Raji (cell line): ENCODE results near the gene ZNF613.

Experiments used
- POLR2A ChIP-seq: IDR thresholded peaks from 2 replicates; pipeline ENCODE4 v1.6.1; 2011; ENCODE audit warnings: low read depth, low read length, control low read depth; ENCODE audit not compliant: insufficient read depth

The ZNF613 gene

DNA sequence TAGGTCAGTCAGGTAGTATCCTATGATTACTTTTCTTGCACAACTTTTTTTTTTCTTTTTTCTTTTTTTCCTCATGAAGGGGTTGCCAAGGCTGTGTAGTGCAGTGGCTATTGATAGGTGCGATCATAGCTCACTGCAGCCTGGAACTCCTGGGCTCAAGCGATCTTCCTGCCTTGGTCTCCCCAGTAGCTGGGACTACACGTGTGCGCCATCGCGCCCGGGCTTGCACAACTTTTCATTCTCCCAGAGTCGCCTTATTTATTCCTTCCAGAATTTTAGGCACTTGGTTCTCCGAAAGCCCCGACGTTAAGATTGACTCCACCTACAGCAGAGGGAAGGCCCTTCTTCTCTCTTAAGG is 867 bp upstream of the ZNF613 start:
- no peak for TF ChIP-seq POLR2A

DNA sequence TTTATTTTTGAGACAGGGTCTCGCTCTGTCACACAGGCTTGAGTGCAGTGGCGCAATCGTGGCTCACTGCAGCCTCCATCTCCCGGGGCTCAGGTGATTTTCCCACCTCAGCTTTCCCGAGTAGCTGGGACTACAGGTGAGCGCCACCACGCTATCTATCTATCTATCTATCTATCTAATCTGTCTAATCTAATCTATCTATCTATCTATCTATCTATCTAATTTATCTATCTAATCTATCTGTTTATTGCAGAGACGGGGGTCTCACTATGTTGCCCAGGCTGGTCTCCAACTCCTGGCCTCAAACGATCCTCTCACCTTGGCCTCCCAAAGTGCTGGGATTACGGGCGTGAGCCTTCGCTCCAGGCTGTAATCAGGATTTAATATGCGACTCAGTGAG is 587 bp downstream of the ZNF613 start:
- no peak for TF ChIP-seq POLR2A

DNA sequence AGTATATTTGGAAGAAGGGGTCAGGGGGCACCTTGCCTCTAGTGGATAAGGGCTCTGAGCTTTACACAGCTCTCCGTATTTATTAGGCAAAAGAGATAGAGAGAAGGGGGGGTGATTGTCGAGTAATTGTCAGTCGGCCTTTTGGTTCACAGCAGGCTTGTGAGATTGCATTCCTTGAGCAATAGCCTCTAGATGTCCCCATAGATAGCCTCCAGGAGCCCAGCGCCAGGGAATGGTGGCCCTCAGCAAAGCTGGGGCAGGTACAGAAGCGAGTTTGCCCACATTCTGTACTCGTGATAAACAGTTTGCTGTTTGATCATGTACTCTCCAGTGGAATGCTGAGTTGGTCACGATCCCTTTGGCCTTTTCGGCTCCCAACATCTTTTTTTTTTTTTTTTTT is 4.6 kb downstream of the ZNF613 start:
- no peak for TF ChIP-seq POLR2A

DNA sequence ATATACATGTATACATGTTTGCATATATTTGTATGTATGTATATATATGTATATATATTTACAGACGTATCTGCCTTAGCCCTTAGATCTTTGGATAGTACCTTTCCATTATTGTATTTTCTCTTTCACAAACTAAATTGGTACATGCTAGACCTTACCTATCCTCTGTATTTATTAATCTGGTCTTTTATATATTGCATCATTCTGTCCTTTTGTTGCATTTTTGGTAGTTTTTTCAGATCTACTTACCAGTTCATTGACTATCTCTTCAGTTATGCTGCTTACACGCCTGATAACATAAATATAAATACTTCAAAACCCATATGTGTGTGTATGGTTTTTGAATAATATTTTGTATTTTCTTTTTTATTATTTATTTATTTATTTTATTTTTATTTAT is 11.7 kb downstream of the ZNF613 start:
- no peak for TF ChIP-seq POLR2A

DNA sequence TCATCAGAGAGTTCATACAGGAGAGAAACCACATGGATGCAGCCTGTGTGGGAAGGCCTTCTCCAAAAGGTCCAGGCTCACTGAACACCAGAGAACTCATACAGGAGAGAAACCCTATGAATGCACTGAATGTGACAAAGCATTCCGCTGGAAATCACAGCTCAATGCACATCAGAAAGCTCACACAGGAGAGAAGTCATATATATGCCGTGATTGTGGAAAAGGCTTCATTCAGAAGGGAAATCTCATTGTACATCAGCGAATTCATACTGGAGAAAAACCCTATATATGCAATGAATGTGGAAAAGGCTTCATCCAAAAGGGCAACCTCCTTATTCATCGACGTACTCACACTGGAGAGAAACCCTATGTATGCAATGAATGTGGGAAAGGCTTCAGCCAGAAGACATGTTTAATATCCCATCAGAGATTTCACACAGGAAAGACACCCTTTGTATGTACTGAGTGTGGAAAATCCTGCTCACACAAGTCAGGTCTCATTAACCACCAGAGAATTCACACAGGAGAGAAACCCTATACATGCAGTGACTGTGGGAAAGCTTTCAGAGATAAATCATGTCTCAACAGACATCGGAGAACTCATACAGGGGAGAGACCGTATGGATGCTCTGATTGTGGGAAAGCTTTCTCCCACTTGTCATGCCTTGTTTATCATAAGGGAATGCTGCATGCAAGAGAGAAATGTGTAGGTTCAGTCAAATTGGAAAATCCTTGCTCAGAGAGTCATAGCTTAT is 17.7 kb downstream of the ZNF613 start:
- no peak for TF ChIP-seq POLR2A

DNA sequence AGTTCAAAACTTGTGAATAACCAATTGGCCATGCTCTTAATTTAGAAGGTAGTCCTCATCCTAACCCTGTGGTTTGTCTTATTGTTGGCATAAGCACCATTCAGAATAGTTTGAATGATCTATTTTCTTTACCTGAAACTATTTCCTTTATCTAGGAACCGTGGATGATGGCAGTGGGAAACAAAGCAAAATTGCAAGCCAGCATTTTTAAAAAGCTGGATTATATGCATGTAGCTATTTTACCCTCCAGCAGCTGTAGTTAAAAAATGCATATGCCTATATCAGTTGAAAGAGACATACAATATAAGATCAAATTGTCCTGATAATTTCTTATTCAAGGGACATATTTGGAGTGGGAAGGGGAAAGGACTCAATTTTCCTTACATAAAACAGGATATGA is 19.3 kb downstream of the ZNF613 start:
- TF ChIP-seq POLR2A: no peak

DNA sequence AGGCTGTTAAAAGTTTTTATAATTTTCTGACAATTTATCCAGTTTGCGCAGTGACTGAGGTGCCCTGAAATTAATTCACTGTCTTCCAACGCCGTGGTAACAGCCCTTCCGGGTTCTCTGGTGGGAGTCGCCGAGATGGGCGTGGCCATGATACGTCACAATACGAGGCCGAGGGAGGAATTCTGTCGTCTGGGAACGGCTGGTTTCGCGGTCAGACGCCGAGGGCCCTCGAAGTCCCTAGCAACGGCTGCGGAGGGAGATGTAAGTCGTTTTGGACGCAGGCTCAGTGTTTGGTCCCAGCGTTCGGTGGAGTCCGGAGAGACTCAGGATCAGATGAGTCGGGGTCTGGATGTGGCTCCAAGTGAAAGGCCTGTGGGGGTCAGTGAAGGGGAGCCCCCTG is 21.7 kb downstream of the ZNF613 start:
- TF ChIP-seq POLR2A: no peak

DNA sequence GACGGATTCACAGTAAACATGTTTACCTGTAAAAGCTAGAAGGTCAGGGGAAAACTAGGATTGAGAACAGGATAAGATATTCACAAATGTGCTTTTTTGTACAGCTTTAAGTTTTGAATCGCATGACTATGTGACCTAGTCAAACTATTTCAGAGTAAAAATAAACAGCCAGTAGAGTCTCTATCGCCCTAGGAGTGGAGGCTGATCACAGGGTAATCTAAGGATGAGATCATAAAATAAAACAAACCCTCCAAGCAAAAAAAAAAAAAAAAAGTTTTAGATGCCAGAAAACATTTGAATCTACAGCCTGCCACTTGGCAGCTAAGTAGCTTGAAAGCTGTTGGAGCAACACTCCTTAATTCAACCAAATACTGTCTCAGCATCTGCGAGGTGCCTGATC is 32.5 kb downstream of the ZNF613 start:
- no peak for TF ChIP-seq POLR2A

DNA sequence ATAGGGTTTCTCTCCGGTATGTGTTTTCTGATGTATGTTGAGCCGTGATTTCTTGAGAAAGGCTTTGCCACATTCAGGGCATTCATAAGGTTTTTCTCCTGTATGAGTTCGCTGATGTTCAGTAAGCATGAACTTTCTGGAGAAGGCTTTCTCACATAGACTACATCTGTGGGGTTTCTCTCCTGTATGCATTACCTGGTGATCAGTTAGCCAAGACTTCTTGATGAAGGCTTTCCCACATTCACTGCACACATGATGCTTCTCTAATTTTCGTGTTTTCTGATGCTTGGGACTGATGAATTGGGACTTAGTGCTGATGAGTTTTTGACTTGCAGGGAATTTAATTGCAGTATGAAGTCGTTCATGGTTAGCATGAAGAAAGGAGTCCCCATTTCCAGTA is 38.3 kb downstream of the ZNF613 start:
- TF ChIP-seq POLR2A: no peak

DNA sequence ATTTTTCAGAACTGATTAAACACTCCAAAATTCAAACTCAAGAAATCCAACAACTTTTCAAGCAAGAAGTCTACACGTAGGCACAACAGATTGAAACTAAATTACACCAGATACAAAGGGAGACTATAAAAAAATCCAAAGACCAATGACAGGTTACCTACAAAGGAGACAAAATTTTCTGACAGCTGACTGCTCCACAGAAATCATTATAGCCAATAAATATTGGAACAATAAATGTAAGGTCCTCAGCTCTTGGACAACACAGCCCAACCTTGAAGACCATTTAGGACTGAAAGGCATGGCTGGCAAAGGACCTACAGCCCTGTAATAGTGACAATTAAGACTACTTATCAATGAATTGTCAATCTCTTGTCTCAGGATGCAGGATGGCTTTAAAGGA is 43.4 kb downstream of the ZNF613 start:
- no peak for TF ChIP-seq POLR2A

DNA sequence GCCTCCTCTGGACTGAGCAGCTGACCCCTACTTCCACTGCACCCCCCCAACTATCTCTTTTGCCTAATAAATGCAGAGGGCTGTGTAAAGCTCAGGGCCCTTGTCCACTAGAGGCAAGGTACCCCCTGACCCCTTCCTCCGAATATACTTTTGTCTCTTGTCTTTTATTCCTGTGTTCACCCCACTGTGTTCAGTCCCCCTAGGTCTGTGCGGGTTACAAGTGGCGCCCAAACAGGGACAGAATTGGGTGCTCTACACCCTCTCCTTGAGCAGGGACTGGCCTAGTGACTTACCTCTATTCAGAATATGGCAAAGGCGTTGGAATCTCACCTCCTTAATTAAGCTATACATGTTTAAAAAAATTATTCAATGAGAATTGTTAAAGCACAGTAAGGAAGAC is 44.4 kb downstream of the ZNF613 start:
- no peak for TF ChIP-seq POLR2A

DNA sequence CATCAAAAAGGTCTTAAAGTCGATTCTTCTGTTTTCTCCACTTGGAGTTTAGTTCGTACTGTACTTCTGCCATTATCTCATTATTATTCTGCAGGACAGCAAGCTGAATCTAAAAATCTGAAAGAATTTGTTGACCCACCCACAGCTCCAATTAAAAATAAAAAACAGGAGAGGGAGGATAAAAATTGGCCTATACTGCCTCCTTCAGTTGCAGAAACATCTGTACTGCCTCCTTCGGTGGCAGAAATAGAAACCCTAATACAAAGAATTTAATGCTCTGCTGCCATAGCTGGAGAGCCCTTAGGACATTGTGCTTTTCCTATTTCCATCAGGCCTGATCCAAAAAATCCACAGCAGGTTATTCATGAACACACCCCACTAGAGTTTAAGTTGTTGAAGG is 49.6 kb downstream of the ZNF613 start:
- TF ChIP-seq POLR2A: no peak

DNA sequence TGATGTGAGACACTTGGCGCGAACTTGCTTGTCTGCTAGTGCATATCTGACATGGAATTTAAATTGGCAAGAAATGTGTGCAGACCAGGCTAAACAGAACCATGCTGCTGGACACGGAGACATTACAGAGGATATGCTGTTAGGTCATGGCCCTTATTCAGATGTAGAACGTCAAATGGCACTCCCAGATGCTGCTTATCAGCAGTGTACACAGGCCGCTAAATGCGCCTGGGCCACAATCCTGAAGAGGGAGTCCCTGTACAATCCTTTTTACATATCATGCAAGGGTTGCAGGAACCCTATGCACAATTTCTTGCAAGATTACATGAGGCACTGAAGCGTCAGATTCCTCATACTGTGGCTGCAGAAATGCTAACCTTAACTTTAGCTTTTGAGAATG is 50.1 kb downstream of the ZNF613 start:
- no peak for TF ChIP-seq POLR2A

DNA sequence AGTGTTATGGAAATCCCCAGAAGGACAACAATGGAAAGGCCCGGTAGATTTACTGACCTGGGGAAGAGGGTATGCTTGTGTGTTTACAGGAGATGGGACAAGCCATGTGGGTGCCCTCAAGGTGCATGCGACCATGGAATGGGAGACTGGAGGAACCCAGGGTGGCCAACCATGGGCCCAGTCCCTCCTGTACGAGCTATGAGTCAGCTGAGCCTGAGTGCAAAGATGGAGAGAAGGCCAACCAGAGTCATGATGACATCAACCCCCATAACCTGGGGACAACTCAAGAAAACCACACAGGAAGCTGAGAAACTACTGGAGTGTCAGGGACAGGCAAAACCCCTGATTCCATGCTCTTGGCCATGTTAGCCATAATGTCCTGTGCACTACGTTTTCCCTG is 51.6 kb downstream of the ZNF613 start:
- TF ChIP-seq POLR2A: no peak

DNA sequence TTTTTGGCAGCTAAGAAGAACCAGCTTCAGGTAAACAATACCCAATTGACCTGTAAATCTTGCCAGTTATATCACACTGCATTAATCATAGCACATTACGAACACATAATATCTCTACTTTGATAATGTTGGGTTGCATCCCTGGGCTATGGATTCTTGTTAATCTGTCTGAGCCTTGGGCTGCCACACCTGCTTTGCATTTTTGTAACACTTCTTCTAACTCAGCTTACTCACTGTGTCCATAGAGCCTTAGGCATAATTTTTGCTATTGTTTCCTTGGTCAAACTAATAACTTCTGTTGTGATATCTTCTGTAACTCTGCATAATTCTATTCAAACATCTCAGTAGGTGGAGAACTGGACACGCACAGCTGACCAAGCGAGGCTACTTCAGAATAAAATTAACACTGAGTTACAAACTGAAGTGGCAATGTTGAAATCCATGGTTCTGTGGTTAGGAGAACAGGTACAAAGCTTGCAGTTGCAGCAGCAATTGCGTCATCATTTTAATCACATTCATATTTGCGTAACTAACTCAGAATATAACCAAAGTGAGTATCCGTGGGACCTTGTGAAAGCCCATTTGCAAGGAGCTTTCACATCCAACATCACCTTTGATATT is 53.0 kb downstream of the ZNF613 start:
- TF ChIP-seq POLR2A: no peak

DNA sequence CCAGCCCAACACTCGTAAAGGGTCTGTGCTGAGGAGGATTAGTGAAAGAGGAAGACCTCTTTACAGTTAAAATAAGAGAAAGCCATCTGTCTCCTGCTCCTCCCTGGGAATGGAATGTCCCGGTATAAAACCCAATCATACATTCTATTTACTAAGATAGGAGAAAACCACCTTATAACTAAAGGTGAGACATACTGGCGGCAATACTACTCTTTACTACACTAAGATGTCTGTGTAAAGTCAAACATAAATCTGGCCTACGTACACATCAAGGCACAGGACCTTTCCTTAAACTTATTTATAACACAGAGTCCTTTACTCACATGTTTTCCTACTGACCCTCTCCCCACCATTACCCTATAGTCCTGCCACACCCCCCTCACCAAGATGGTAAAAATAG is 56.1 kb downstream of the ZNF613 start:
- no peak for TF ChIP-seq POLR2A

DNA sequence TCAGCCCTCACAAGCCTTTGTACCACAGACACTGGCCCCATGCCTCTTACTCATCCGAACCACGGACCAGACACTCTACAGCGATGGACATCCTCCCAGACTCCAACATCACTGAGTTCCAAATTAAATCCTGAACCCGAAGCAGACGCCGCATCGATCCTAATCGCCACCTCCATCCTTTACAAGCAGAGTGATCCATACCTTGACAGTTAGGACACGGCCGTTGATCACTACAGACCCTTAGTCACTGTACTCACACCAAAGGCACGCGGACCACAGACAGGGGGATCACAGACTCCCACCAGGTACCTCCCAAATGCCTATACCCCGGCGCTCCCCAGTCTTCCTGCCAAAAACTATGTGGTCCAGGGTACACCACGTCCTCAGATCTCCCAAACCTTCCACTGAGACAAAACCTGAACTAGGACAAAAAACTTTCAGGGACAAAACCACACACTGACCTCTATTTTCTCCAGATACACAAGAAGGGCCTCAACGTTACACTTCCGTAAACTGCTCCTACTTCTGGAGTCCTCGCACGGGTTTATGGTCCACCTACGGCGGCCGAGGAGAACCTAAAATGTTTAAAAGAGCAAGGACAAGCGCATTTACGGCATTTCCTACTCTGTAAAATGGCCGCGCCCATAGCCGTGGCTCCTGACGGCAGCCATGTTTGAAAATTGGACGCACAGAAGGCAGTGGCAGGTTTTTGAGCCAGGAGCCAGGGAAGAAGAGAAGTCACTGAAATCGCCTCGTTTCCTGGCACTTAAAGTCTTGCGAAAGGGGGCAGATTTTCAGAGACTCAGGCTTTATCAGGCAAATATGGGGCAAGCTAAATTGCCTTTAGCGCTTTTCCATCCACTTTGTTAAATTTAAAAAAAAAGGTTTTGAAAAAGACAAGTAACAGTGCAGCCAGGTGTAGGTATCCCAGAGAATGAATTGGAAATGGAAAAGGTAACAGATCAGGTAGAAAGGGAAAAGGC is 59.3 kb downstream of the ZNF613 start, which contains the start of gene ZNF350:
TSS of gene ZNF350 (minus strand) at position 532 of the 983 bp plus-strand sequence. CDS start 12,480 bp downstream, outside the sequence.
- no peak for TF ChIP-seq POLR2A
